Measurements from ENCODE around the gene LRFN4.

DNA sequence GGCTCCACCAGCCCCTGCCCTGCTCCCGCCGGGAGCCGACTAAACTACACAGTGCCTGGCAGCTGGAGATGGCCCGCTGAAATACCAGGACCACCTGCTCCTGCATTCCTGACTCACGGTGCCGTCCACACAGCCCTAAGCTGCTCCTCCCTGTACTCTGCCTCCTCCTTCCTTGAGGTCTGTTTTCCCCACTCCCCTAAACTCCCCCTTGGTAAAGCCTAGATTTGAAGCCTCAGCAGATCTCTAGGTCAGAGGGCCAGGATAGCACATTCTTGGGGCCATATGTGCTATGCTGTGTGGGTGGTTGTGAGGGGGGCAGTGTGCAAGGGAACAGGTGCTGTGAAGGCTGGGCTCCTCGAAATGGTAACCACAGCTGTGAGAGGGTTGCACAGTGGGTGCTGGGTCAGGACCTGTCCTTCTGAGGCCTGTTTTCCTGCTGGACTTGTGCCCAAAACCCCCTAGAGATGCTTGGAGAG is 9.7 kb downstream of the LRFN4 start:
- TF ChIP-seq, protein P1, sequence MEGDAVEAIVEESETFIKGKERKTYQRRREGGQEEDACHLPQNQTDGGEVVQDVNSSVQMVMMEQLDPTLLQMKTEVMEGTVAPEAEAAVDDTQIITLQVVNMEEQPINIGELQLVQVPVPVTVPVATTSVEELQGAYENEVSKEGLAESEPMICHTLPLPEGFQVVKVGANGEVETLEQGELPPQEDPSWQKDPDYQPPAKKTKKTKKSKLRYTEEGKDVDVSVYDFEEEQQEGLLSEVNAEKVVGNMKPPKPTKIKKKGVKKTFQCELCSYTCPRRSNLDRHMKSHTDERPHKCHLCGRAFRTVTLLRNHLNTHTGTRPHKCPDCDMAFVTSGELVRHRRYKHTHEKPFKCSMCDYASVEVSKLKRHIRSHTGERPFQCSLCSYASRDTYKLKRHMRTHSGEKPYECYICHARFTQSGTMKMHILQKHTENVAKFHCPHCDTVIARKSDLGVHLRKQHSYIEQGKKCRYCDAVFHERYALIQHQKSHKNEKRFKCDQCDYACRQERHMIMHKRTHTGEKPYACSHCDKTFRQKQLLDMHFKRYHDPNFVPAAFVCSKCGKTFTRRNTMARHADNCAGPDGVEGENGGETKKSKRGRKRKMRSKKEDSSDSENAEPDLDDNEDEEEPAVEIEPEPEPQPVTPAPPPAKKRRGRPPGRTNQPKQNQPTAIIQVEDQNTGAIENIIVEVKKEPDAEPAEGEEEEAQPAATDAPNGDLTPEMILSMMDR (IDR thresholded peaks at IDR 0.05) = no peak
- TF ChIP-seq TCF7L2 (IDR thresholded peaks at IDR 0.05; ENCODE audit: low read depth, low read length) (no peak), POLR2AphosphoS5 (IDR thresholded peaks at IDR 0.05; ENCODE audit: low read depth, low read length) (no peak)
